GM10248 (cell line): ENCODE results near the gene ATG16L2.
"Not testable (repeated sequence)": the region's sequence is repeated elsewhere in the genome, so short reads cannot be mapped to it uniquely, and the experiment has no call there.

ENCODE experiments used
- CTCF ChIA-PET: fragments of 300-600 bp; sonication (Branson Sonifier 250); formaldehyde crosslinking; extraction: SDS; loops from one replicate; lab custom pipeline; 2021; ENCODE audit warnings: antibody characterized with exemption; lab: Yijun Ruan, JAX
- POLR2A ChIA-PET: fragments of 350-650 bp; sonication (Branson Sonifier 250); formaldehyde crosslinking; extraction: SDS; loops from one replicate; lab custom pipeline; 2020; ENCODE audit warnings: antibody characterized with exemption; lab: Yijun Ruan, JAX
- DNase-seq: peaks from one replicate; pipeline ENCODE4 v3.0.0; 2012; ENCODE audit errors: extremely low spot score
- CTCF ChIP-seq: IDR thresholded peaks from 2 replicates; pipeline ENCODE4 v1.5.1; 2012; ENCODE audit warnings: mild to moderate bottlenecking, low read depth; ENCODE audit errors: extremely low read depth, missing control alignments, control extremely low read depth

ATG16L2 gene

GRCh38 chr11:72788241-72788640 lies 26.0 kb upstream of the ATG16L2 start:
- ChIA-PET POLR2A (no interaction called here), CTCF (interaction anchor here (1.3 to 2.9 kb wide), 6 partner anchors 10 to 390 kb away, joined by 3 to 31 read pairs (median 8); no protein-coding TSS in a partner anchor)
- no peak for TF ChIP-seq CTCF
- no peak for DNase-seq

- CTCF ChIA-PET: interaction anchor here (0.5 to 2.3 kb wide), 9 partner anchors 13 to 925 kb away, joined by 3 to 9 read pairs (median 4); no protein-coding TSS in a partner anchor
- DNase-seq: no peak
- no peak for TF ChIP-seq CTCF
- POLR2A ChIA-PET: interaction anchor here (0.6 kb wide), 1 partner anchor 22 kb away, joined by 3 read pairs; no protein-coding TSS in a partner anchor
Observed at GRCh38 chr11:72789493-72790131, 24.6 kb upstream of the ATG16L2 start.

- DNase-seq, POLR2A ChIA-PET: not testable (repeated sequence)
Observed at GRCh38 chr11:72791228-72791627, 23.0 kb upstream of the ATG16L2 start.

DNA sequence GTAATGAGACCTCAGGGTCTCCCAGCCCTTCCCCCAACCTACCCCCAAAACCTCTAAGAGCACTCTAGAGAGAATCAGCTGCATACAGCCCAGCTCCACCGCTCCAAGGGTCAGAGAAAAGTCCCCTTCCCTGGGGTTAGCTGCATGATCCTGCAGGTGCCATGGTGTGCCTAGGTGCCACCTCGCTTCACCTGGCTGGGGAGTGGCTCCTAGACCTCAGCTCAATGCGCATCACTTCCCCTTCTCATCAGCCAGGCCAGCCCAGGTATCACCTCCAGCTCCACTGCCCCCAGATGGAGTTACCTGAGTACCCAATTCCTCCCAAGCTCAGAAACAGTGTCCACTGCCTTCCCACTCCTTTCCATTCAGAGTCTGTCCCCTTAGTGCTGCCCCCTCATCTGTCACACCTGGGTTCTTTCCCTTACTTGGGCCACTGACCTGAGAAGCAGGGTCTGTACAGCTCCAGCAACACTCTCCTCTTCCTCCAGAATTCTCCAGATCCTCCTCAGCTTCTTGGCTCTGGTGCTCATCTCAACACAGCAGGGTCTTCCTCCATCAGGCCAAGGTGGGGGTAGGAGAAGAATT lies 21.7 kb upstream of the ATG16L2 start:
- CTCF ChIA-PET: interaction anchor here (0.6 to 4.9 kb wide), 30 partner anchors 13 to 536 kb away, joined by 3 to 88 read pairs (median 4); no protein-coding TSS in a partner anchor
- no peak for TF ChIP-seq CTCF
- POLR2A ChIA-PET: interaction anchor here (0.5 to 1.1 kb wide), 7 partner anchors 10 to 377 kb away, joined by 3 to 11 read pairs (median 4); no protein-coding TSS in a partner anchor
- DNase-seq: no peak

More at GRCh38 chr11:72791228-72791627, 23.0 kb upstream of the ATG16L2 start:
- CTCF ChIA-PET: interaction anchor here (1.3 to 1.5 kb wide), 2 partner anchors 16 to 386 kb away, joined by 3 to 6 read pairs; no protein-coding TSS in a partner anchor

DNA sequence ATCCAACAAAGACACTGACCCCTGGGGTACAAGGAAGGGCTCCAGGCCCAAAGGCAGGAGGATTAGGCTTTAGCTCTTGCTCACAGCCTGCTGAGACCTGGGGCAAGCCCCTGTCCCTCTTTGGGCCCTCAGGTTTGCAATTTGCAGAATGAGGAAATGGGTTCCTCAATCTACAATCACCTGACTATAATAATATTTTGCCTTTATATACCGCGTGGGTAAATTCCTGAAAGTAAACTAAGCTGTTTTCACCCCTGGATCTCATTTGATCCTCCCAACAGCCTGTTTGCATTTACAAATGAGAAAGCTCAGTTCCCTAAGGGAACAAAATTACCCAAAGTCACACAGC lies 21.2 kb upstream of the ATG16L2 start:
- no peak for DNase-seq
- CTCF ChIA-PET: interaction anchor here (0.6 to 4.9 kb wide), 30 partner anchors 12 to 542 kb away, joined by 3 to 88 read pairs (median 4); no protein-coding TSS in a partner anchor
- POLR2A ChIA-PET: interaction anchor here (0.5 to 1.1 kb wide), 5 partner anchors 36 to 360 kb away, joined by 3 to 11 read pairs (median 4); no protein-coding TSS in a partner anchor
- TF ChIP-seq CTCF: no peak

DNA sequence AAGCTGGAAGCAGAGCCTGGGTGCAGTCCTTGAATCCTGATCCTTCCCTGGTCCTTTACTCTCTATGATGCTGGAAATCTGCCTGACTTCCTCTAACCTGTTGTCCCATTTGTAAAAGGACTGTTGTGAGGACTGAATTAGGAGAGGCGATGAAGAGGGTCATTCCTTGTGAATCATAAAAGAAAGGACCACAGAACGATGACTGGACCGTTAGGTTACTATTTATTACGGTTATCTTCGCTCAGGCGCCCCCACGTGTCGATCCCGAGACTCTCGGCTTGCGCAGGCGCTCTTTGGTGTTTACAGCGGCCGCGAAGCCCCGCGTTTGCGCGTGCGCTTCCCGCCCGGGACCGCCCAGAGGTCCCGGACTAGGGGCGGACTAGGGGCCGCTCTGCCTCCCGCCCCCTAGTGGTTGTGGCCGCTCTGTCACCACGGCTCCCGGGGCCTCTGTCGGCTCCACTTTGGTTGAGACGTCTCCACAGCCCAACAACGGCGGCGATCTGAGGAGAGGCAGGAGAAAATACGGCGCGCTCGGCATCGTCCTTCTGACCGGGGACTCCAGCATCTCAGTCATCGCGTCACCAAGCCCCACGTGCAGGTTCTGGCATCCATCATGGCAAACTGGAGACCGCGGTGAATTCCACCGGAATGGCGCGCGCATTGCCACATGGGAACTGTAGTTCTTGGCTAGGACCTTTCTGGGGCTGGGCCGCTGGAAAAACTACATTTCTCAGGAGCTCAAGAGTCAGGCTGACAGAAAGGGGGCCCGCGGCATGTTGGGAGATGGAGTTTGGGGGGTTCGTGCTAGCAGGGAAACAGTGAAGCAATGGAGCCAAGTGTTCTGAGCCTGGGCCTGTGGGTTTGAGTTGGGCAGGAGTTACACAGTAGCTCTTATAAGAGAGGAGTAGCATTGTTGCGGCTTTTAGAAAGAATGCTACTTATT lies 20.5 kb upstream of the ATG16L2 start, which contains the start of gene STARD10:
Gene STARD10 (minus strand): TSS at position 623 of the 943 bp plus-strand sequence. CDS start 12,866 bp downstream, outside the sequence.
- ChIA-PET POLR2A (interaction anchor here (0.5 to 1.5 kb wide), 3 partner anchors 20 to 67 kb away, joined by 3 to 11 read pairs (median 6); no protein-coding TSS in a partner anchor), CTCF (interaction anchor here (0.6 to 4.9 kb wide), 48 partner anchors 9 to 541 kb away, joined by 3 to 88 read pairs (median 4); partner anchors contain the start of gene ARAP1)
- peak; percentile 98 for DNase-seq
- peak; percentile 84 for TF ChIP-seq CTCF
